Muscle of leg (tissue), 11 donors: ENCODE data around the gene SLITRK6. TPM values are rescaled to one million over a fixed set of nuclear protein-coding genes. Genes with fewer than 3 reads are reported as not detected.
A peak's percentile ranks its signal among the peaks of the same experiment; 100 is the strongest.

Experiments used
- DNase-seq: peaks from one replicate; pipeline ENCODE4 v3.0.0; 2013
- H3K27ac ChIP-seq: one replicate; pipeline ENCODE4 v1.5.1; 2013; ENCODE audit warnings: mild to moderate bottlenecking, low read length, control low read depth
- H3K27me3 ChIP-seq: one replicate; pipeline ENCODE4 v1.6.1; 2013; ENCODE audit warnings: low read length; ENCODE audit not compliant: control insufficient read depth, insufficient read depth
- H3K36me3 ChIP-seq: one replicate; pipeline ENCODE4 v1.6.1; 2013; ENCODE audit warnings: low read length; ENCODE audit not compliant: control insufficient read depth, insufficient read depth
- H3K4me1 ChIP-seq: one replicate; pipeline ENCODE4 v1.6.1; 2013; ENCODE audit warnings: low read length; ENCODE audit not compliant: control insufficient read depth, insufficient read depth
- H3K4me3 ChIP-seq: one replicate; pipeline ENCODE4 v1.5.1; 2013; ENCODE audit warnings: low read length, control low read depth
- H3K9me3 ChIP-seq: replicated peaks from 2 replicates; pipeline ENCODE4 v1.6.1; 2013; ENCODE audit warnings: low read depth, low read length; ENCODE audit not compliant: control insufficient read depth
- WGBS: methylation state at CpG from one replicate; pipeline ENCODE4 v1.1.5; 2013; ENCODE audit warnings: missing lambda C conversion rate; ENCODE audit not compliant: insufficient coverage; 5-methylcytosine and 5-hydroxymethylcytosine counted together
- polyA plus RNA-seq, 8 donors: library from polyadenylated mRNA; unstranded; fragments of 120-200 nt; gene quantifications; one replicate each; pipeline versions ENCODE4 v1.2.1 to v1.2.3, GENCODE V29; 2013; ENCODE audit warnings: inconsistent platforms in 1 of 8, low replicate concordance in 1 of 8; ENCODE audit not compliant: insufficient read length in 8 of 8, insufficient read depth in 1 of 8
- total RNA-seq: library from RNA; stranded (reverse); fragments of 120-200 nt; gene quantifications from one replicate; pipeline ENCODE4 v1.2.4, GENCODE V29; 2013

Gene SLITRK6
- total and polyA plus RNA-seq, 9 donors: 2.6 to 16.1 (median 6.6) TPM

GRCh38 chr13:85816413-85816812 is 17.2 kb upstream of the SLITRK6 start:
- Histone ChIP-seq H3K36me3 (no peaks in the 10 kb centered on the region), H3K9me3 (no peaks in the 10 kb centered on the region), H3K4me3 (no peak overlapping the region), H3K27ac (no peak overlapping the region), H3K4me1 (no peaks in the 10 kb centered on the region), H3K27me3 (no peaks in the 10 kb centered on the region)
- DNase-seq: no peak

GRCh38 chr13:85812282-85812681 is 13.1 kb upstream of the SLITRK6 start:
- DNase-seq: no peak
- WGBS: no CpG with 5 or more reads among the region's 1 CpG
- H3K36me3 ChIP-seq: no peaks in the 10 kb centered on the region
- H3K4me3 ChIP-seq: no peak overlapping the region
- H3K9me3 ChIP-seq: no peaks in the 10 kb centered on the region
- H3K4me1 ChIP-seq: no peaks in the 10 kb centered on the region
- no peak overlapping the region for H3K27ac ChIP-seq
- no peaks in the 10 kb centered on the region for H3K27me3 ChIP-seq

- no peaks in the 10 kb centered on the region for H3K4me1 ChIP-seq
- H3K4me3 ChIP-seq: no peak overlapping the region
- H3K36me3 ChIP-seq: no peaks in the 10 kb centered on the region
- H3K27me3 ChIP-seq: no peaks in the 10 kb centered on the region
- H3K9me3 ChIP-seq: no peaks in the 10 kb centered on the region
- H3K27ac ChIP-seq: no peak overlapping the region
- no peak for DNase-seq
- WGBS: no CpG with 5 or more reads among the region's 1 CpG
These were observed 9.6 kb upstream of the SLITRK6 start for GRCh38 chr13:85808811-85809210.

- no peaks in the 10 kb centered on the region for H3K4me1 ChIP-seq
- peak; percentile 60 for DNase-seq
- H3K27ac ChIP-seq: no peak overlapping the region
- H3K36me3 ChIP-seq: no peaks in the 10 kb centered on the region
- H3K9me3 ChIP-seq: no peaks in the 10 kb centered on the region
- H3K27me3 ChIP-seq: no peaks in the 10 kb centered on the region
- H3K4me3 ChIP-seq: no peak overlapping the region
- no CpG with 5 or more reads among the region's 3 CpGs for WGBS
These were observed 7.4 kb upstream of the SLITRK6 start for GRCh38 chr13:85806553-85807175.

GRCh38 chr13:85798556-85798955 is 663 bp downstream of the SLITRK6 start:
- Histone ChIP-seq H3K27ac (no peak overlapping the region), H3K4me1 (no peaks in the 10 kb centered on the region), H3K4me3 (peak overlapping the region; percentile 30), H3K36me3 (no peaks in the 10 kb centered on the region), H3K9me3 (no peaks in the 10 kb centered on the region), H3K27me3 (no peaks in the 10 kb centered on the region)
- peak; percentile 40 for DNase-seq
- WGBS: no CpG with 5 or more reads among the region's 3 CpGs

- peak overlapping the region; percentile 4 for H3K4me3 ChIP-seq
- no peaks in the 10 kb centered on the region for H3K9me3 ChIP-seq
- H3K4me1 ChIP-seq: no peaks in the 10 kb centered on the region
- H3K27me3 ChIP-seq: no peaks in the 10 kb centered on the region
- no peak overlapping the region for H3K27ac ChIP-seq
- DNase-seq: no peak
- no peaks in the 10 kb centered on the region for H3K36me3 ChIP-seq
- no CpG with 5 or more reads among the region's 4 CpGs for WGBS
These were observed 1.9 kb downstream of the SLITRK6 start for GRCh38 chr13:85797311-85797710.

- 76% methylated on average over 3 of the region's 3 CpGs for WGBS
- H3K27me3 ChIP-seq: no peaks in the 10 kb centered on the region
- no peak overlapping the region for H3K4me3 ChIP-seq
- DNase-seq: no peak
- H3K27ac ChIP-seq: no peak overlapping the region
- no peaks in the 10 kb centered on the region for H3K4me1 ChIP-seq
- H3K9me3 ChIP-seq: no peaks in the 10 kb centered on the region
- H3K36me3 ChIP-seq: no peaks in the 10 kb centered on the region
These were observed 14.0 kb downstream of the SLITRK6 start for GRCh38 chr13:85785205-85785604.

- no peaks in the 10 kb centered on the region for H3K36me3 ChIP-seq
- no peaks in the 10 kb centered on the region for H3K9me3 ChIP-seq
- DNase-seq: no peak
- H3K27ac ChIP-seq: no peak overlapping the region
- H3K27me3 ChIP-seq: no peaks in the 10 kb centered on the region
- no peak overlapping the region for H3K4me3 ChIP-seq
- no peaks in the 10 kb centered on the region for H3K4me1 ChIP-seq
- no CpG with 5 or more reads among the region's 3 CpGs for WGBS
These were observed 26.9 kb downstream of the SLITRK6 start for GRCh38 chr13:85772367-85772766.

- Histone ChIP-seq H3K27me3 (no peaks in the 10 kb centered on the region), H3K36me3 (no peaks in the 10 kb centered on the region), H3K9me3 (no peaks in the 10 kb centered on the region), H3K4me1 (no peaks in the 10 kb centered on the region), H3K27ac (no peak overlapping the region), H3K4me3 (no peak overlapping the region)
- no CpG with 5 or more reads among the region's 1 CpG for WGBS
- DNase-seq: no peak
These were observed 27.4 kb downstream of the SLITRK6 start for GRCh38 chr13:85771856-85772255.

GRCh38 chr13:85768946-85769345 is 30.3 kb downstream of the SLITRK6 start:
- H3K9me3 ChIP-seq: no peaks in the 10 kb centered on the region
- DNase-seq: peak; percentile 11
- H3K27ac ChIP-seq: no peak overlapping the region
- no peak overlapping the region for H3K4me3 ChIP-seq
- no peaks in the 10 kb centered on the region for H3K4me1 ChIP-seq
- no peaks in the 10 kb centered on the region for H3K27me3 ChIP-seq
- no peaks in the 10 kb centered on the region for H3K36me3 ChIP-seq

GRCh38 chr13:85755123-85755522 is 44.1 kb downstream of the SLITRK6 start:
- no CpG with 5 or more reads among the region's 2 CpGs for WGBS
- Histone ChIP-seq H3K36me3 (no peaks in the 10 kb centered on the region), H3K4me1 (no peaks in the 10 kb centered on the region)

More at GRCh38 chr13:85755123-85755522, 44.1 kb downstream of the SLITRK6 start:
- H3K9me3 ChIP-seq: no peaks in the 10 kb centered on the region
- H3K4me3 ChIP-seq: no peak overlapping the region
- no peaks in the 10 kb centered on the region for H3K27me3 ChIP-seq
- no peak overlapping the region for H3K27ac ChIP-seq
- no peak for DNase-seq
